DND-41 (cell line): ENCODE measurements around the gene BAIAP2.
"Not testable (repeated sequence)": the region's sequence is repeated elsewhere in the genome, so short reads cannot be mapped to it uniquely, and the experiment has no call there.

Source experiments
- ATAC-seq: fragments of 200-7000 bp; cut with Tn5 transposase; 3 replicates; pipeline ENCODE4 v1.9.1; 2021; ENCODE audit warnings: low read depth; ENCODE audit not compliant: insufficient read depth
- DNase-seq: peaks from one replicate; pipeline ENCODE4 v3.0.0-alpha.2; 2020
- H2AFZ ChIP-seq: 2 replicates; pipeline ENCODE4 v1.6.0; 2012; ENCODE audit warnings: low read depth, low read length
- H3K27ac ChIP-seq: 2 replicates; pipeline ENCODE4 v1.5.1; 2012; ENCODE audit warnings: low read length, inconsistent platforms
- H3K27me3 ChIP-seq: fragments of 200-600 bp; sonication (generic); 2 replicates; pipeline ENCODE4 v1.6.0; 2012; ENCODE audit warnings: low read length, mild to moderate bottlenecking, inconsistent platforms; ENCODE audit not compliant: insufficient read depth, poor library complexity
- H3K36me3 ChIP-seq: 2 replicates; pipeline ENCODE4 v1.5.1; 2012; ENCODE audit warnings: low read length, inconsistent platforms; ENCODE audit not compliant: insufficient read depth
- H3K4me1 ChIP-seq: 2 replicates; pipeline ENCODE4 v1.5.1; 2012; ENCODE audit warnings: mild to moderate bottlenecking, low read length; ENCODE audit not compliant: insufficient read depth
- H3K4me2 ChIP-seq: 2 replicates; pipeline ENCODE4 v1.6.0; 2012; ENCODE audit warnings: mild to moderate bottlenecking, moderate library complexity, low read length, inconsistent platforms; ENCODE audit not compliant: insufficient read depth
- H3K4me3 ChIP-seq, 2 experiments: fragments of 200-600 bp in 1 of 2; shearing (Covaris generic) in 1 of 2; 2 replicates each; pipeline ENCODE4 v1.5.1; 2012 to 2016; ENCODE audit warnings: inconsistent platforms in 2 of 2, low read length in 2 of 2, mild to moderate bottlenecking in 2 of 2, low read depth in 1 of 2, moderate library complexity in 1 of 2
- H3K79me2 ChIP-seq: 2 replicates; pipeline ENCODE4 v1.6.0; 2012; ENCODE audit warnings: low read length, inconsistent platforms; ENCODE audit not compliant: insufficient read depth
- H3K9ac ChIP-seq: 2 replicates; pipeline ENCODE4 v1.6.0; 2012; ENCODE audit warnings: low read depth, mild to moderate bottlenecking, inconsistent platforms, low read length, moderate library complexity
- H3K9me3 ChIP-seq: 2 replicates; pipeline ENCODE4 v1.5.1; 2012; ENCODE audit warnings: low read length, moderate library complexity, mild to moderate bottlenecking, inconsistent platforms; ENCODE audit not compliant: insufficient read depth, severe bottlenecking
- H4K20me1 ChIP-seq: 2 replicates; pipeline ENCODE4 v1.6.0; 2012; ENCODE audit warnings: low read length; ENCODE audit not compliant: insufficient read depth
- EZH2 ChIP-seq: IDR thresholded peaks from 3 replicates; pipeline ENCODE4 v1.6.1; 2012; ENCODE audit warnings: borderline replicate concordance, low read depth, mild to moderate bottlenecking, moderate library complexity, low read length, inconsistent platforms; ENCODE audit not compliant: severe bottlenecking
- TF ChIP-seq, protein P1 (sequence below): IDR thresholded peaks from 2 replicates; pipeline ENCODE4 v1.5.1; 2012; ENCODE audit warnings: borderline replicate concordance, low read length, moderate library complexity, mild to moderate bottlenecking; ENCODE audit not compliant: poor library complexity, severe bottlenecking; ENCODE audit errors: extremely low read depth

Gene BAIAP2

DNA sequence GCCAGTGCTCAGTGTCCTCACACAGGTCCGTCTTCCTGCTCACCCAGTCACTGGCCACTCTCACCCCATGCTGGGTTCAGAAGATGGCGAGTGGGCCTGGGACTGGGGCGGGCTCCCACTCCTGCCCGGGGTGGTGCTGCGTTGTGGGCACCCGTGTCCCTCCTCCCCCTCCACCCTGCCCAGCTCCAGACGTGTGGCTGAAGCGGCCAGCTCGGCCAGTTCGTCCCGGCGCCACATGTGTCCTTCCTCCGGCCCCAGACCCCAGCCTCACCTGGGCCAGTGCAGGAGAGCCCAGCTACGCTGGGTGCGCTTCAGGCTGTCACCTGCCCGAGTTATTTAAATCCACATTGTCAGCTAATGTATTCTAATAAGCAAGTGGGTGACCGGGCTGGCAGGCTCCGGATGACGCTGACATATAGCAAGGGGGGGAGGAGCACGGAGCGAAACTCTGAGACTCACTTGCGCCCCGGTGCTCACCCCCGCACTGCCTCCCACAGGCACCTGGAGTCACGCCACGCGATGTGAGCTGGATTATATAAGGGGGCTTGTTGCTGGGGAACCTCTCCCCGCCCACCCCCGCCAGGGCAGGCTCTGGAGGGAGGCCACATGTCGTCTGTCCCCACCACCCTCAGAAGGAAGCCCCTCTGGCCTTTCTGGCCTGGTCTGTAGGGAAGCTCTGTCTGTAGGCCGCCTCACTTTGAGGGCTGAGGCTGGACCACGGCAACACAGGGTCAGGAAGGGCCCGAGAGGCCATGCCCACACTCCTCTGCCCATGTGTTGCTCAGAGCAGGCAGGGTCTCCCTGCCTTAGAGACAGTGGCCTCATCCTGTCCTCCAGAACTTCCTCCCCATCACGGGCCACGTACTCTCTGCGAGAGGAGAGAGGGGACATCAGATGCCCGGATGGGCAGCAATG, 7.1 kb upstream of the BAIAP2 start:
- H3K79me2 ChIP-seq: no peaks in the 10 kb centered on the region
- no peak for TF ChIP-seq EZH2
- TF ChIP-seq, protein P1, sequence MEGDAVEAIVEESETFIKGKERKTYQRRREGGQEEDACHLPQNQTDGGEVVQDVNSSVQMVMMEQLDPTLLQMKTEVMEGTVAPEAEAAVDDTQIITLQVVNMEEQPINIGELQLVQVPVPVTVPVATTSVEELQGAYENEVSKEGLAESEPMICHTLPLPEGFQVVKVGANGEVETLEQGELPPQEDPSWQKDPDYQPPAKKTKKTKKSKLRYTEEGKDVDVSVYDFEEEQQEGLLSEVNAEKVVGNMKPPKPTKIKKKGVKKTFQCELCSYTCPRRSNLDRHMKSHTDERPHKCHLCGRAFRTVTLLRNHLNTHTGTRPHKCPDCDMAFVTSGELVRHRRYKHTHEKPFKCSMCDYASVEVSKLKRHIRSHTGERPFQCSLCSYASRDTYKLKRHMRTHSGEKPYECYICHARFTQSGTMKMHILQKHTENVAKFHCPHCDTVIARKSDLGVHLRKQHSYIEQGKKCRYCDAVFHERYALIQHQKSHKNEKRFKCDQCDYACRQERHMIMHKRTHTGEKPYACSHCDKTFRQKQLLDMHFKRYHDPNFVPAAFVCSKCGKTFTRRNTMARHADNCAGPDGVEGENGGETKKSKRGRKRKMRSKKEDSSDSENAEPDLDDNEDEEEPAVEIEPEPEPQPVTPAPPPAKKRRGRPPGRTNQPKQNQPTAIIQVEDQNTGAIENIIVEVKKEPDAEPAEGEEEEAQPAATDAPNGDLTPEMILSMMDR: no peak
- no peak overlapping the region for H3K9ac ChIP-seq
- ATAC-seq: no peak
- no peak for DNase-seq
- peaks cover 8% of the 10 kb centered on the region for H3K4me1 ChIP-seq
- no peaks in the 10 kb centered on the region for H3K9me3 ChIP-seq
- H3K4me2 ChIP-seq: no peak overlapping the region
- H3K27ac ChIP-seq: no peak overlapping the region
- no peaks in the 10 kb centered on the region for H3K36me3 ChIP-seq
- no peaks in the 10 kb centered on the region for H3K27me3 ChIP-seq
- no peaks in the 10 kb centered on the region for H4K20me1 ChIP-seq
- H2AFZ ChIP-seq: no peak overlapping the region
- H3K4me3 ChIP-seq: no peak overlapping the region

DNA sequence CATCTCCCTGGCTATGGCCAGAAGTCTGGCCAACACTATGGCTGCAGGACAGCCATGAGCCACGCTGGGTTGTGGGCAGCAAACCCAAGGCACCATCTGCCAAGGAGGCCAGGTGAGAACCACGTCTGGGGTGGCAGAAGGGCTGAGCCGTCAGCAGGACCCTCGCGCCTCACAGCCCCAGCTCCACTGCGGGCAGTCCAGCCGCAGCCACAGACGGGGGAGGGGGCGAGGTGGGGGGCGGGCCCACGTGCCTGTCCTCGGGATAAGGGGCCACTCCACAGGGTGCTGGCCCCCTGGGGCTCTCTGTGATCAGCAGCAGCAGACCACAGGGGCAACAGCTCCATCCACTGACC, 6.5 kb upstream of the BAIAP2 start:
- DNase-seq: no peak
- H3K27me3 ChIP-seq: no peaks in the 10 kb centered on the region
- H3K9me3 ChIP-seq: no peaks in the 10 kb centered on the region
- no peak overlapping the region for H3K4me2 ChIP-seq
- H3K36me3 ChIP-seq: no peaks in the 10 kb centered on the region
- H3K9ac ChIP-seq: no peak overlapping the region
- ATAC-seq: no peak
- no peaks in the 10 kb centered on the region for H3K79me2 ChIP-seq
- no peak overlapping the region for H3K4me3 ChIP-seq
- TF ChIP-seq, protein P1: no peak
- TF ChIP-seq EZH2: no peak
- H3K4me1 ChIP-seq: peaks cover 9% of the 10 kb centered on the region
- H4K20me1 ChIP-seq: no peaks in the 10 kb centered on the region
- no peak overlapping the region for H2AFZ ChIP-seq
- H3K27ac ChIP-seq: no peak overlapping the region

DNA sequence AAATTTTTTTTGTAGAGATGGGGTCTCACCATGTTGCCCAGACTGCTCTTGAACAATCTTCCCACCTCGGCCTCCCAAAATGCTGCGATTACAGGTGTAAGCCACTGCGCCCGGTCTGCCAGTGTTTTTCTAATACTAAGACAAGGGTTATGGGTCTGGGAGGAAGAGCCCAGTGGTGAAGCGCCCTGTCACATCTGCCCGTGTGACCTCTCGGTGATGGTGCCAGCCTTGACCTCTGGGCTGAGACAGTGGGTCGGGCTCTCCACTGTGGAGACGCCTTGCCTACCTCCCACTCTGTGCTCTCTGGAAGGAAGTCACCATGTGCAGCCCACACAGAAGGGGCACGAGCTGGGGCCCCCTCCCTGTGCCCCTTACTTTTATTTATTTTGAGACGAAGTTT, 5.1 kb upstream of the BAIAP2 start:
- H3K4me3 ChIP-seq: no peak overlapping the region
- ATAC-seq: no peak
- H3K4me2 ChIP-seq: no peak overlapping the region
- no peak overlapping the region for H2AFZ ChIP-seq
- DNase-seq: no peak
- H3K36me3 ChIP-seq: no peaks in the 10 kb centered on the region
- H3K4me1 ChIP-seq: peaks cover 14% of the 10 kb centered on the region
- peaks cover 2% of the 10 kb centered on the region for H3K27me3 ChIP-seq
- no peak for TF ChIP-seq EZH2
- TF ChIP-seq, protein P1: no peak
- no peaks in the 10 kb centered on the region for H3K79me2 ChIP-seq
- no peaks in the 10 kb centered on the region for H3K9me3 ChIP-seq
- no peak overlapping the region for H3K27ac ChIP-seq
- peaks cover 3% of the 10 kb centered on the region; the same call in 1 of the 2 replicates for H4K20me1 ChIP-seq
- no peak overlapping the region for H3K9ac ChIP-seq

DNA sequence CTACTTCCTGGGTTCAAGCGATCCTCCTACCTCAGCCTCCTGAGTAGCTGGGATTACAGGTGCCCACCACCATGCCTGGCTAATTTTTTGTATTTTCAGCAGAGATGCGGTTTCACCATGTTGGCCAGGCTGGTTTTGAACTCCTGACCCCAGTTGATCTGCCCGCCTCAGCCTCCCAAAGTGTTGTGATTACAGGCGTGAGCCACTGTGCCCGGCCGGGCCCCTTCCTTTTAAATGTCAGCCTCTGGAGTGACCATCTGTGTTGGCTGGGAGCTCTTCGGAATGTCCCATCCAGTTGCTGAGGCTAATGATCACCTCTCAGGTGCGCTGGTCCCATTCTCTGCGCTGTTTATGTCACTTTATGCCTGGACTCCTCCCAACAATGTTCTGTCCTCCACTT, 4.6 kb upstream of the BAIAP2 start:
- not testable (repeated sequence) for H3K9me3 ChIP-seq, H3K27me3 ChIP-seq, H2AFZ ChIP-seq, H3K4me2 ChIP-seq, H3K9ac ChIP-seq, H4K20me1 ChIP-seq, ATAC-seq, H3K79me2 ChIP-seq, DNase-seq, H3K36me3 ChIP-seq, H3K4me3 ChIP-seq, H3K27ac ChIP-seq
- peaks cover 14% of the 10 kb centered on the region for H3K4me1 ChIP-seq
